ENCODE measurements around the gene CYP3A7. TPM values are rescaled to one million over a fixed set of nuclear protein-coding genes. Genes with fewer than 3 reads are reported as not detected.
"Not testable (repeated sequence)": the region's sequence is repeated elsewhere in the genome, so short reads cannot be mapped to it uniquely, and the experiment has no call there.

The CYP3A7 gene
- total and polyA plus RNA-seq, 10 donors: not detected

- 84 to 91% (median 89%) methylated on average over 2 of the region's 2 CpGs for WGBS, 5 donors
- intact Hi-C loops (cut with DNase I; ENCODE audit: low total_unique reads): no loop called here
- no peak for TF ChIP-seq POLR2AphosphoS5 (IDR thresholded peaks at IDR 0.05)
- TF ChIP-seq CTCF (IDR thresholded peaks at IDR 0.05 in 8 of 11, conservative IDR thresholded peaks at IDR 0.05 in 3 of 11): no peak
These were observed 25.0 kb downstream of the CYP3A7 start for GRCh38 chr7:99709838-99710578.

GRCh38 chr7:99709260-99709659 is 25.7 kb downstream of the CYP3A7 start:
- Histone ChIP-seq H3K36me3 (peaks cover 0 to 19% (median 6%) of the 10 kb centered on the region in 6 donors), H3K4me3 (no peak overlapping the region), H3K27me3 (replicated peaks in 1 of 7) (no peaks in the 10 kb centered on the region), H3K9me3 (peaks cover 0 to 38% (median 22%) of the 10 kb centered on the region in 8 donors), H3K4me1 (no peaks in the 10 kb centered on the region), H3K27ac (no peak overlapping the region)
- 72 to 86% (median 79%) methylated on average over 2 of the region's 2 CpGs for WGBS, 5 donors
- TF ChIP-seq CTCF (IDR thresholded peaks at IDR 0.05 in 8 of 11, conservative IDR thresholded peaks at IDR 0.05 in 3 of 11) (no peak), POLR2A (IDR thresholded peaks at IDR 0.05) (no peak), POLR2AphosphoS5 (IDR thresholded peaks at IDR 0.05) (no peak)
- intact Hi-C loops (cut with DNase I; ENCODE audit: low total_unique reads): no loop called here
- no peak for DNase-seq

More at GRCh38 chr7:99709838-99710578, 25.0 kb downstream of the CYP3A7 start:
- no peak overlapping the region for H3K27ac ChIP-seq
- H3K27me3 ChIP-seq (replicated peaks in 1 of 7): no peaks in the 10 kb centered on the region
- peaks cover 0 to 26% (median 6%) of the 10 kb centered on the region in 6 donors for H3K36me3 ChIP-seq
- no peak for DNase-seq
- no peak overlapping the region for H3K4me3 ChIP-seq
- H3K9me3 ChIP-seq: peaks cover 0 to 40% (median 27%) of the 10 kb centered on the region in 8 donors
- H3K4me1 ChIP-seq: no peaks in the 10 kb centered on the region

- TF ChIP-seq POLR2A (IDR thresholded peaks at IDR 0.05): no peak
- no peak overlapping the region for H3K27ac ChIP-seq
- no peaks in the 10 kb centered on the region for H3K27me3 ChIP-seq (replicated peaks in 1 of 7)
- peaks cover 0 to 19% (median 6%) of the 10 kb centered on the region in 6 donors for H3K36me3 ChIP-seq
- H3K9me3 ChIP-seq: peaks cover 0 to 38% (median 22%) of the 10 kb centered on the region in 8 donors
- intact Hi-C loops (cut with DNase I; ENCODE audit: low total_unique reads): no loop called here
- WGBS, 5 donors: 53 to 88% (median 60%) methylated on average over 1 of the region's 1 CpG
- H3K4me1 ChIP-seq: no peaks in the 10 kb centered on the region
- DNase-seq: no peak
- H3K4me3 ChIP-seq: no peak overlapping the region
These were observed 27.9 kb downstream of the CYP3A7 start for GRCh38 chr7:99707096-99707495.

GRCh38 chr7:99699946-99700345 is 35.0 kb downstream of the CYP3A7 start:
- DNase-seq: no peak
- no peak overlapping the region for H3K4me3 ChIP-seq
- no peak overlapping the region for H3K27ac ChIP-seq
- intact Hi-C loops (cut with DNase I; ENCODE audit: low total_unique reads): no loop called here
- no peaks in the 10 kb centered on the region for H3K36me3 ChIP-seq
- H3K27me3 ChIP-seq (replicated peaks in 1 of 7): no peaks in the 10 kb centered on the region
- WGBS, 5 donors: 68 to 79% (median 71%) methylated on average over 5 of the region's 5 CpGs
- peaks cover 0 to 5% (median 0%) of the 10 kb centered on the region in 8 donors for H3K9me3 ChIP-seq
- H3K4me1 ChIP-seq: no peaks in the 10 kb centered on the region
- TF ChIP-seq POLR2A (IDR thresholded peaks at IDR 0.05) (no peak), CTCF (IDR thresholded peaks at IDR 0.05 in 8 of 11, conservative IDR thresholded peaks at IDR 0.05 in 3 of 11) (no peak), POLR2AphosphoS5 (IDR thresholded peaks at IDR 0.05) (no peak)

- 36 to 50% (median 39%) methylated on average over 6 of the region's 6 CpGs for WGBS, 5 donors
- H3K4me3 ChIP-seq; DNase-seq; H3K4me1 ChIP-seq; H3K27ac ChIP-seq; intact Hi-C loops (cut with DNase I; ENCODE audit: low total_unique reads); H3K27me3 ChIP-seq (replicated peaks in 1 of 7); H3K9me3 ChIP-seq; H3K36me3 ChIP-seq: not testable (repeated sequence)
These were observed 35.9 kb downstream of the CYP3A7 start for GRCh38 chr7:99698867-99699730.

Data from spleen (tissue), 11 donors.